GM12891 (cell line): ENCODE data around the gene SCN1B.

ENCODE experiments used
- POLR2A ChIP-seq: IDR thresholded peaks from 2 replicates; pipeline ENCODE4 v1.6.1; 2011; ENCODE audit warnings: low read depth, low read length, control low read depth
- POLR2AphosphoS5 ChIP-seq: IDR thresholded peaks from 2 replicates; pipeline ENCODE4 v1.6.1; 2011; ENCODE audit warnings: low read depth, low read length, control low read depth
- TAF1 ChIP-seq: IDR thresholded peaks from 2 replicates; pipeline ENCODE4 v1.6.1; 2011; ENCODE audit warnings: low read depth, low read length, control low read depth

- TF ChIP-seq TAF1 (no peak), POLR2AphosphoS5 (no peak), POLR2A (no peak)
These were observed 11.1 kb upstream of the SCN1B start for GRCh38 chr19:35019144-35019543.
